Left cardiac atrium (tissue), 4 donors: ENCODE results near the gene NTHL1. TPM values are rescaled to one million over a fixed set of nuclear protein-coding genes. Genes with fewer than 3 reads are reported as not detected.

Experiments
- ATAC-seq, 2 donors: fragments of 200-7000 bp; cut with Tn5 transposase; one replicate each; pipeline ENCODE4 v1.9.1; 2020; ENCODE audit warnings: mild to moderate bottlenecking in 2 of 2, moderate library complexity in 2 of 2
- DNase-seq: peaks from one replicate; pipeline ENCODE4 v3.0.0-alpha.2; 2020
- intact Hi-C, 2 donors: fragments of 100-400 bp; cut with DNase I; formaldehyde crosslinking; loops; one replicate each; pipeline versions ENCODE4 v1.14.1 to v1.15.1; 2022 to 2023
- total RNA-seq, 2 donors: library from RNA; stranded (reverse); fragmentation: NEBNext Ultra II Directional; extraction: Animal tissue kit (Norgen Biotek cat#: 25700); gene quantifications; one replicate each; pipeline ENCODE4 v1.2.1, GENCODE V29; 2021
- donor health status: DM: no; HTN: yes; CAD: no.
- donor health status: DM: no; HTN: yes; CAD: no; lungs with severe emphysema.
- donor health status: DM: yes; HTN: yes; CAD: no.
- donor health status: Dilated cardiomyopathy.

The NTHL1 gene
- total RNA-seq, 2 donors from 2014 or later: 5.7 to 16.6 TPM

DNA sequence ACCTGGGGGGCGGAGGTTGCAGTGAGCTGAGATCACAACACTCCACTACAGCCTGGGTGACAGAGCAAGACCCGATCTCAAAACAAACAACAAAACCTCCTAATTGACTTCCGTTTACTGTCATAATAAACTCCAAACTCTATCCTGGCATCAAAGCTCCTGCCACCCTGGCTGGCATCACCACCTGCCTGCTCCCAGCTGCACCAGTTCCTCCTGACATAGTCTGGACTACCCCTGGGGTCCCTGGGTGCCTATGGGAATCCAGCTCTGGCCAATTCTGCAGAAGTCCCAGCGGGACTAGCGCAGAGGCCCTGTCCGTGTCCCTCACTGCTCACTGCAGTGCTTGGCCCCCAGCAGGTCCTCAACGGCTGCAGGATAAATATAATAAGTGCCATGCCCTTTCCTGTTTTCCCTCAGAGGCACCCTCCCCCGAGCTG, 723 bp downstream of the NTHL1 start:
- ATAC-seq (no peak), DNase-seq (no peak)
- intact Hi-C loops: no loop called here

GRCh38 chr16:2045965-2046892, 1.4 kb downstream of the NTHL1 start:
- intact Hi-C loops: no loop called here
- DNase-seq: peak; percentile 20
- no peak for ATAC-seq

DNA sequence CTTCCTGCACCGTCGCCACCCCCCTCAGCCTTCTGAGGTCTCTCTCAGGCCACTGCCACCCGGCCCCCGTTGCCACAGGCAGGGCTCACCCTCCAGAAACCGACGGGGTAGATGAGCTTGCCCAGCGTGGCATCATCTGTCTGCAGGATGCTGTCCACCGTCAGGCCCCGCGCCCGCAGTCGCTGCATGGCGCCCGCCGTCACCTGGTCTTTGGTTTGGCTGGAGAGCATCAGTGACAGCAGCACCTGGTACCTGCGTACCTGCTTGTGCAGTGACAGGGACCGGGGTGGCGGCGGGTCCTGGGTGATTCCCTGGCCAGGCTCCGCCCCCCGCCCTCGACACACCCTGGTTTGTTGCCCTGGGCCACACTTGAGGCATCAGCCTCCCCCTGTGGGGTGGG, 3.1 kb downstream of the NTHL1 start:
- ATAC-seq: no peak
- intact Hi-C loops: no loop called here
- DNase-seq: peak; percentile 45

- ATAC-seq: peak in 1 of 2 donors; percentile 3
- intact Hi-C loops: no loop called here
- DNase-seq: peak; percentile 77
These were observed 3.8 kb downstream of the NTHL1 start for GRCh38 chr16:2043667-2044451.

DNA sequence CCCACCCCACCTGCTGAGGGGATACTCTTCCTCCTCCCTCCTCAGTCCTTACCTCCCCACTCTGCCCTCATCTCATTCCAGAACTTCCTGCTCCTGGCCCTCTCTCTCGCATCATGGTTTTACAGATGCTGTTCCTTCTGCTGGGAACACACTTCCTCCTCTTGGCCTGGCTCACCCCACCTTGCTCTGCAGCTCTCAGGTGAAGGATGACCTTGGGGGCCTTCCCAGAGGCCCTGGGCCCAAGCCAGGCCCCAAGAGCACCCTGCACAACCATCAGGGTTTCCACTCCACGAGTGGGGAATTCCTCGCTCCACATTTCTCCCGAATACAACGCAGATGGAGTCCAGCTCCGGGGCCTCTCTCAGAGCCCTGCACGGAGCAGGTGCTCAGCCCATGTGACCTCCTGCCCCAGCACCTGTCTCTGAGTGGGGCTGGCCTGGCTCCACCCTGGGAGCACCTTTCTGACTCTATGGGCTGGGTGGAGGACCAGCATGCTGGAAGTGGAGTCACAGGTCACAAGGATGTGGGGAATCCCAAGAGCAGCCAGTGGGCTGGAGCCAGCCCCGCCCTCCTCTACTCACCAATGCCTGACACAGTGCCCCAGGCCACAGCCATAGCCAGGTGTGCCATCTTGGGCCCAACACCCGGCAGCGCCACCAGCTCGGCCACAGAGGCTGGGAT, 4.5 kb downstream of the NTHL1 start:
- intact Hi-C loops: no loop called here
- DNase-seq (no peak), ATAC-seq (no peak)

DNA sequence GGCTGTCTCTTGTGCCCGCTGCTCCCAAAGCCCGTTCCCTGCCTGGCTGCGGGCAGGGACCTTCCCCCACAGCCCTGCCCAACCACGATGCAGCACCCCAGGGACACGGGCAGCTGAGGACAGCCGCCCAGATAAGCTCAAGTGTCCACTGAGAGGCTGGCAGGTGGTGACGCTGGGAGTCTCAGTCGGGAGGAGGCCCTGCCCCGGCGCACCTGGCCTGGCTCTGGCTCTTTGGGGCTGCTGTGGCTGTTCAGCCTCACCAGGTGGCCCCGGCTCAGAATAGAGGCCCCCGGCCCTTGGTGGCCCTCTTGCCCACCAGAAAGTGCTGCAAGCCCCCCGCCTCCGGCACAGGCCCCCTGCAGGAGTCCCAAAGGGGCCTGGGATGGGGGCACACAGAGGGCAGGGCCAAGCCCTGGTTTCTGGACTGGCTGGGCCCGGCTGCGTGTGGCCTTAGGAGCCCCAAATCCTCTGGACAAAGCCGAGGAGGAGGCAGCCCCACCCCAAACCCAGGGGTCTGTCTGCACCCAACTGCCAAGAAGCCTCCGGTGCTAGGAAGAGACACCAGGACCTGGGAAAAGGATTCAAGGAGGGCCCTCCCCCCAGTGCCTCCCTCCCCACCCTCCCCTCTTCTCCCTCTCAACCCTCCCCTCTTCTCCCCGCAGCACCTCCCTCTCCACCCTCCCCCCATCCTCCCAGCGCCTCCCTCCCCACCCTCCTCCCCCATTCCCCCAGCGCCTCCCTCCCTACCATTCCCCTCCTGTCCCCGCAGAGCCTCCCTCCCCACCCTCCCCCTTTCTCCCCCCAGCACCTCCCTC, 5.3 kb downstream of the NTHL1 start:
- peak; percentile 70 for DNase-seq
- ATAC-seq: peak; percentile 39 to 65
- intact Hi-C loops: no loop called here

DNA sequence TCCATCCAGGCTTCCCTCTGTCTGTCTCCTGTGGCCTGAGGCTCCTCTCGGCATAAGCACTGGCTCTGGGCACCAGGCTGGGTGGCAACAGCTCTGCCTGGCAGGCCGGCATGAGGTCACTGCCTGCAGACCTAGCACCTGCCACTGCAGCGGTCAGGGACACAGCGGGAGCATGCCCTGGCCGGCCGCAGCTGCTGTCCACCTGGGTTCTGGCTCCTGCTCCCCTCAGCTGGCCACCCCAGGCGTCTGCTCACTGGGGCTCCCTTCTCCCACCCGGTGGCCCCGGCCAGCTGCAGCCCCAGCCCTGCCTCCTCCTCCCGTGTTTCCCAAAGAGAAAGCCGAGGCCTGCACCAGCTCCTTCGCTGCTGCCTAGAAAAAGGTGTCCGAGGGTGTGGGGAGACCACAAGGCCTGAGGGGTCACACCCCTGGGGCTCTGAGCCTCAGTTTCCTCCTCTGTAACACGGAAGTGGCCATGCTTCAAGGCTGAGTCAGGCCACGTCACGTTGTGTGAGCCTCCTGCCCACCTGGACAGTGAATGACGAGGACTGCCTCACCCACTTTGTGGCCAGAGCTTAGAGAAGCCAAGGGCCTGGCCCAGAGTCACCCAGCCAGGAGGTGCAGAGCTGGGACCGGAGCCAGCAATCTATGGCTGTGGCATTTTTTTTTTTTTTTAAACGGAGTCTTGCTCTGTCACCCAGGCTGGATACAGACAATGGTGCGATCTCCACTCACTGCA, 6.7 kb downstream of the NTHL1 start:
- ATAC-seq (no peak), DNase-seq (no peak)
- intact Hi-C loops: no loop called here

- DNase-seq (peak; percentile 41), ATAC-seq (no peak)
- intact Hi-C loops: no loop called here
These were observed 7.4 kb downstream of the NTHL1 start for GRCh38 chr16:2040041-2040786.

GRCh38 chr16:2039274-2040031, 8.2 kb downstream of the NTHL1 start:
- DNase-seq (peak; percentile 85), ATAC-seq (peak; percentile 44 to 49)
- intact Hi-C loops: no loop called here

DNA sequence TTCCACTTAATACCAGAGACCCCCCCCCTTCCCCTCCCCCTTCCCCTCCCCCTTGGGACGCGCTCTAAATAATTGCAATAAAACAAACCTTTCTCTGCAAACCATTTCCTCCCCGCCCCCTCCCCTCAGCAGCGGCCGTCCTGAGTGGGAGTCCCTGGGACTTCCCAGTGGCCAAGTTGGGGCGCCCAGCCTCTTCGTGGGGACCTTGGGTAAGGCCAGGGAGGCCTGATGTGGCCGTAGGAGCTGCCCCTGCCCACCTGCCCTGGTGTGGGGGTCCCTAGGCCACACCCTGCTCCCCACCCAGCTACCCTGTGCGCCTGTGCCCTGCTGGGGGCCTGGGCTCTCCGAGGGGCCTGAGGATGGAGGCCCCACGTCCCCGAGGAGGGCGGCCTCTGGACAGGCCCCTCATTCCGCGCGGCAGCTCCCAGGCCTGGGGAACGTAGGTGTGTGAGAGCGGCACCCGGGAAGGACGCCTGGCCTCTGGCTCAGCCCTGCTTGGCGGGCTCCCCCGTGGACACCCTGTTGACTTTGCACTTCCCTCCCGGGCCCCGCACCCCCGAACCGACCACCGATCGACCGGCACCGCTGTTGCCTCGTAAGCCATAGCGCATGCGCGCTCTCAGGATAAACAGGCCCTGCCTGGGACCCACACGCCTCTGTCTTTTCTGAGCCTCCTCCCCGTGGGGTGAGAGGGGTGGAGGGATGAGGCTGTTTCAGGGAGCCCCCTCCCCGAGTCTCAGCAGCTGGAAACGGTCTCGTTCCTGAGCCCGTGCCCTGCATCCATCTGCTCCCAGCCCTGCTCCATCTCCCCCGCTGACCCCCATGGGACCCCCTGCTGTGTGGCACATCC, 9.0 kb downstream of the NTHL1 start:
- intact Hi-C loops: no loop called here
- ATAC-seq (peak; percentile 1 to 8), DNase-seq (peak; percentile 52)

DNA sequence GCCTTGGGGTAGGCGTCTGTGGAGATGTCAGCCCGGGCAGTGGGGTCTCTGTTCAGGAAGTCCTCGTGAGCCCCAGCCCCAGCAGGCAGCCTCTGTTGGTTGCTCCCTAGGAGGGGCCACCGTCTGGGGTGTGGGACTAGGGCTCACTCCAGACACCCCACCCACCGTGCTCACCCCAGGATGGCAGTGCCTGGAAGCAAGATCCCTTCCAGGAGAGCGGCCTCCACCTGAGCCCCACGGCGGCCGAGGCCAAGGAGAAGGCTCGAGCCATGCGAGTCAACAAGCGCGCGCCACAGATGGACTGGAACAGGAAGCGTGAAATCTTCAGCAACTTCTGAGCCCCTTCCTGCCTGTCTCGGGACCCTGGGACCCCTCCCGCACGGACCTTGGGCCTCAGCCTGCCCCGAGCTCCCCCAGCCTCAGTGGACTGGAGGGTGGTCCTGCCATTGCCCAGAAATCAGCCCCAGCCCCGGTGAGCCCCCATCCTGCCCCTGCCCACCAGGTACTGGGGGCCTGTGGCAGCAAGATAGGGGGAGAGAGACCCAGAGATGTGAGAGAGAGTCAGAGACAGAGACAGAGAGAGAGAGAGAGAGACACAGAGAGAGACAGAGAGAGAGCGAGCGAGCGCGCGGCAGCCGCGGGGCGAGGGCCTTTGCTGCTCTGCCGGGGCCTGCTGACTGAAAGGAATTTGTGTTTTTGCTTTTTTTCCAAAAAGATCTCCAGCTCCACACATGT, 9.8 kb downstream of the NTHL1 start:
- intact Hi-C loops: no loop called here
- ATAC-seq: no peak
- peak; percentile 39 for DNase-seq

GRCh38 chr16:2037115-2037514, 10.5 kb downstream of the NTHL1 start:
- ATAC-seq (no peak), DNase-seq (peak; percentile 20)
- intact Hi-C loops: no loop called here

GRCh38 chr16:2036200-2036966, 11.3 kb downstream of the NTHL1 start:
- DNase-seq (peak; percentile 22), ATAC-seq (no peak)
- intact Hi-C loops: no loop called here

DNA sequence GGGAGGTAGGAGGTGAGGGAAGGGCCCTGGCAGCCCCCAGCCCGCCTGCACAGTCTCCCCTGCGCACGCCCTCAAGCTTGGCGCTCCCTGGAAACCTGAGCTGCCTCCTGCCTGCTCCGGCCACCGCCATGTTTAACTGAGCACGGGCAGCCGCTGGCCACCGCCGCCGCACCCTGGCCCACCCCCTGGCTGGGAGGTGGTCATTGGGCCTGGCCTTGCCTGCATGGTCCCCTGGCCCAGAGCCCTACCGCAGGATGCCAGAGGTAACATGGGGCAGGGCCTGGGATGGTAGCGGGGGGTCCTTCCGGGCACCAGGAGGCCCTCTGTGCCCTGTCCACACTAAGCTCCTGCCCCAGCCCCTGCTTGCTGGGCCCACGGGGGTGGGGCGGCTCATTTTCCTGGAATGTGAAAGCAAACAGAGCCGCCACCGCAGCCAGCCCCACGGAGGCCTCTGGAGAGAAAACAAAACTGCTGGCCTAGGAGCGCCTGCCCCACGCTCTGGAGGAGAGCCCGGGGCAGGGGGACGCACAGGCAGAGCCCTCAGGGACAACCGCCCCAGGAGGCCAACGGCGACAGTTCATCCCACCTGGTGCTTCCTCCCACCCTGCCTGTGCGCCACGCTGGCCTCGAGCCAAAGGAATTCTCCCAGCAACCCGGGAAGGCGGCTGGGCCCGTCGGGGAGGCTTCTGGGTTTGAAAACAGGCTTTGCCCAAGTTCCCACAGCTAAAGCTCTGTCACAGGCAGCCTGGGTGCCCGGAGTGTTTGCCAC, 12.0 kb downstream of the NTHL1 start:
- ATAC-seq (peak; percentile 2 to 19), DNase-seq (peak; percentile 81)
- intact Hi-C loops: no loop called here
